Left ventricle myocardium inferior (tissue), 1 donor: Measurements from ENCODE around the gene DOCK9. TPM values are rescaled to one million over a fixed set of nuclear protein-coding genes. Genes with fewer than 3 reads are reported as not detected.

ENCODE experiments used
- DNase-seq: peaks from one replicate; pipeline ENCODE4 v3.0.0-alpha.2; 2020
- H3K27ac ChIP-seq: fragments of 200-600 bp; replicated peaks from 2 replicates; pipeline ENCODE4 v1.8.0; 2021
- H3K27me3 ChIP-seq: fragments of 200-600 bp; 2 replicates; pipeline ENCODE4 v1.8.0; 2021; ENCODE audit warnings: low read depth
- H3K36me3 ChIP-seq: fragments of 200-600 bp; 2 replicates; pipeline ENCODE4 v1.8.0; 2021
- H3K4me1 ChIP-seq: fragments of 200-600 bp; 2 replicates; pipeline ENCODE4 v1.8.0; 2021
- H3K4me3 ChIP-seq: fragments of 200-600 bp; 2 replicates; pipeline ENCODE4 v1.8.0; 2021; ENCODE audit warnings: mild to moderate bottlenecking, moderate library complexity
- H3K9me3 ChIP-seq: fragments of 200-600 bp; replicated peaks from 2 replicates; pipeline ENCODE4 v1.8.0; 2021
- intact Hi-C: fragments of 100-400 bp; cut with micrococcal nuclease; formaldehyde crosslinking; loops from one replicate; pipeline ENCODE4 v1.11.0; 2022
- total RNA-seq: library from RNA; stranded (reverse); fragmentation: NEBNext Ultra II Directional; extraction: Animal tissue kit (Norgen Biotek cat#: 25700); gene quantifications from one replicate; pipeline ENCODE4 v1.2.1, GENCODE V29; 2021
- TF ChIP-seq, protein P1 (sequence below): fragments of 200-600 bp; IDR thresholded peaks from 2 replicates; pipeline ENCODE4 v1.8.0; 2021; ENCODE audit warnings: antibody characterized with exemption, mild to moderate bottlenecking, borderline replicate concordance
- donor health status: DM: no; HTN: yes; CAD: no; lungs with severe emphysema.

DOCK9 gene
- total RNA-seq, 1 donor from 2014 or later: 36.8 TPM

DNA sequence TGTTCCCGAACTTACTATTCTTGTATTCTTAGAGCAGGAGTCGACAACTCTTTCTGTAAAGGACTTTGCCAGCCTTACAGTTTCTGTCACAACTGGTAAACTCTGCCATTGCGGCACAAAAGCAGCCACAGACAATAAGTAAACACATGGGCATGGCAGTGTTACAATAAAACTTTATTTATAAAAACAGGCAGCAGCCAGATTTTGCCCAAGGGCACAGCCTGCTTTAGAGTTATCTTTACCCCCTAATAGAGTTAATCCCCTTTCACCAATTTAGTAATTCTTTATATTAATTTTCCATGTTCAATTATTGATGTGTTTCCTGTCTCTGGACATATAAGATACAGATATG is 19.4 kb downstream of the DOCK9 start:
- intact Hi-C loops: no loop called here
- H3K36me3 ChIP-seq: peaks cover 8% of the 10 kb centered on the region
- TF ChIP-seq, protein P1, sequence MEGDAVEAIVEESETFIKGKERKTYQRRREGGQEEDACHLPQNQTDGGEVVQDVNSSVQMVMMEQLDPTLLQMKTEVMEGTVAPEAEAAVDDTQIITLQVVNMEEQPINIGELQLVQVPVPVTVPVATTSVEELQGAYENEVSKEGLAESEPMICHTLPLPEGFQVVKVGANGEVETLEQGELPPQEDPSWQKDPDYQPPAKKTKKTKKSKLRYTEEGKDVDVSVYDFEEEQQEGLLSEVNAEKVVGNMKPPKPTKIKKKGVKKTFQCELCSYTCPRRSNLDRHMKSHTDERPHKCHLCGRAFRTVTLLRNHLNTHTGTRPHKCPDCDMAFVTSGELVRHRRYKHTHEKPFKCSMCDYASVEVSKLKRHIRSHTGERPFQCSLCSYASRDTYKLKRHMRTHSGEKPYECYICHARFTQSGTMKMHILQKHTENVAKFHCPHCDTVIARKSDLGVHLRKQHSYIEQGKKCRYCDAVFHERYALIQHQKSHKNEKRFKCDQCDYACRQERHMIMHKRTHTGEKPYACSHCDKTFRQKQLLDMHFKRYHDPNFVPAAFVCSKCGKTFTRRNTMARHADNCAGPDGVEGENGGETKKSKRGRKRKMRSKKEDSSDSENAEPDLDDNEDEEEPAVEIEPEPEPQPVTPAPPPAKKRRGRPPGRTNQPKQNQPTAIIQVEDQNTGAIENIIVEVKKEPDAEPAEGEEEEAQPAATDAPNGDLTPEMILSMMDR: no peak
- H3K4me3 ChIP-seq: no peak overlapping the region
- no peak for DNase-seq
- no peaks in the 10 kb centered on the region for H3K9me3 ChIP-seq
- no peaks in the 10 kb centered on the region for H3K27me3 ChIP-seq
- peak overlapping the region; percentile 82 for H3K27ac ChIP-seq
- peaks cover 81% of the 10 kb centered on the region for H3K4me1 ChIP-seq

DNA sequence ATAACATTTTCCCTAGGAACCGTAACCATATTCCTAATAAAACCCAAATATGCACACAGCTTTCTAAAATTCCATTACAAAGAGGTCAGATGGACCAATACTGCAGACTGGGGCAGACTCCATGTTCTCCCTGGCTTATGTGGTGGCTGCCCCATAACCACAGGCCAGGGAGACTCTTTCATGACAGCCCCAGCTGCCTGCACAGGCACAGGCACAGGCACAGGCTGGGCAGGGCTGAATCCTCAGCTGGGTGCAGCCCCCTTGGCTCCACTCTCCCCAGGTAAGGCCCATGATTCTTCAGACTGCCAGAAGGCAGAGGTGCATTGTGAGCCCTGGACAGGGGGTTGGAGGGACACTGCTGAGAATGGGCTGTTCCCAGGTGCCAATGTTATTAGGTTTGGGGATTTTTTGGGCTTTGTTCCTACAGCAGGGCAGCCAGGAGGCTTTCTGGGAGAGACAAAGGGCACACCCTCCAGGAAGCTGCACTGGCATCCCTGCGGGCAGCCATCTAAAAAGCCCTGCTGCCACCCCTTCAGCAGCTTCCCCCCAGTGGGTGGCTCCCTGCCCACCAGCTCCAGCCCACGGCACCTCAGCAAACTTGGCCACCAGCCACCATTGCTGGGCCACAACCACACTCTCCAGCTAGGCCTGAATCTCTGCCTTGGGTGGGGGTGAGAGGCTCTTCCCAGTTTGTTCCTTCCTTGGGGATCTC is 20.0 kb downstream of the DOCK9 start:
- Histone ChIP-seq H3K4me1 (peaks cover 81% of the 10 kb centered on the region), H3K27me3 (no peaks in the 10 kb centered on the region), H3K4me3 (no peak overlapping the region), H3K27ac (peak overlapping the region; percentile 82), H3K36me3 (peaks cover 8% of the 10 kb centered on the region), H3K9me3 (no peaks in the 10 kb centered on the region)
- TF ChIP-seq, protein P1: no peak
- intact Hi-C loops: no loop called here
- no peak for DNase-seq

DNA sequence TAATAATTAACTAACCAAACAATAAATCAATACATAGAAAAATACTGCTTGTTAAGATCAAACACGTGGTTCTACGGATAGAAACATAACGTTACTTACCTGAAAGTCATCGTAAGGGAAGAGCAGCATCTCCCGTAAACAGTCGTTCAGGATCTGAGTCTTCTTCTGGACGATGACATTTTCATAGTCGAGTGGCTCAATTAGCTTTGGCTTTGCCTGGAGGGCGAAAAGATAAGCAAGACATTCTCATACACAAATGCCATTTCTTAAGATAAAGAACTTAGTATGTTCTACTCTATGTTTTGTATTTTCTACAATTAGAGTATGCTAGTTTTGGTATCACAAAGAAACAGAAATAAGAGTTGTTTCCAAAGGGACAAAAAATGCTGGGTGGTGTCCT is 22.5 kb downstream of the DOCK9 start:
- Histone ChIP-seq H3K27ac (no peak overlapping the region), H3K4me3 (no peak overlapping the region), H3K27me3 (no peaks in the 10 kb centered on the region), H3K9me3 (no peaks in the 10 kb centered on the region), H3K4me1 (peaks cover 57% of the 10 kb centered on the region), H3K36me3 (peaks cover 11% of the 10 kb centered on the region)
- intact Hi-C loops: no loop called here
- TF ChIP-seq, protein P1: no peak
- no peak for DNase-seq

DNA sequence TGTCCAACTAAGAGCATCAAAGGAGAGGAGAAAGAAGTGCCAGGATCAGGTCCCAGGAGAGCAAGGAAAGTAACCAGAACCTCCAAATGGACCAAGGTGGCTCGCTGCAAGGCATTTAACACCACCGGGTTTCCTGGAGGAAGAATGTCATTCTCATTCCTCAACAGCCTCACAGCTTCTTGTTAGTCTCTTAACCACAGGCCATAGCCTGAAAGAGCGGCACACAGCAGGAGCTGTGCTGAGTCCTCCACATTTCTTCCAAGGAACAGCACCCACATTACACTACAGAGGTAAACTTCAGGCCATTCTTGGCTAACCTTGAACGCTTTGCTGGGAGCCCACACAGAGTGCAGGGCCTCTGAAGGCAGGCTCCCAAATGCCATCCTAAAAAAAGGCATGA is 23.6 kb downstream of the DOCK9 start:
- TF ChIP-seq, protein P1: no peak
- Histone ChIP-seq H3K27me3 (no peaks in the 10 kb centered on the region), H3K27ac (no peak overlapping the region), H3K36me3 (peaks cover 12% of the 10 kb centered on the region), H3K4me1 (peaks cover 47% of the 10 kb centered on the region), H3K4me3 (no peak overlapping the region), H3K9me3 (no peaks in the 10 kb centered on the region)
- no peak for DNase-seq
- intact Hi-C loops: no loop called here

DNA sequence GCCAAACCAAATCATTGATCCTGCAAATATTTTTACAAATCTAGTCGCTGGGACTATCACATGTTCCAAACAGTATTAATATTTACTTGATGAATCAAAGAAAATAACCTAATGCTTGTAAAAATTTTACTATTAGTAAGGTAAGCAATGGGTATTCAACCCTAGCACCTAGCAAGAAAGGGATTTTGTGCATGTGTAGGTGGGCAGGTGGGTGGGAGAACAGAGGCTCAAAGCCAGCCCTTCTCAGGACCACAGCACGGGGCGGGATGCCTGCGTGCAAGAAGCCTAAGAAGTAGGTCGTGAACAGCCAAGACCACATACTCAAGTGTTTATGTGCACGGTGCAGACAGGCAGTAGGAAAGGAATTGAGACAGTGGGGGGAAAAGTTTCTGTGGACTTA is 26.6 kb downstream of the DOCK9 start:
- Histone ChIP-seq H3K4me1 (peaks cover 57% of the 10 kb centered on the region), H3K27ac (no peak overlapping the region), H3K9me3 (no peaks in the 10 kb centered on the region), H3K4me3 (no peak overlapping the region), H3K27me3 (no peaks in the 10 kb centered on the region), H3K36me3 (peaks cover 12% of the 10 kb centered on the region)
- DNase-seq: no peak
- intact Hi-C loops: no loop called here
- TF ChIP-seq, protein P1: no peak
